ENCODE results near the gene MICAL3.

DNA sequence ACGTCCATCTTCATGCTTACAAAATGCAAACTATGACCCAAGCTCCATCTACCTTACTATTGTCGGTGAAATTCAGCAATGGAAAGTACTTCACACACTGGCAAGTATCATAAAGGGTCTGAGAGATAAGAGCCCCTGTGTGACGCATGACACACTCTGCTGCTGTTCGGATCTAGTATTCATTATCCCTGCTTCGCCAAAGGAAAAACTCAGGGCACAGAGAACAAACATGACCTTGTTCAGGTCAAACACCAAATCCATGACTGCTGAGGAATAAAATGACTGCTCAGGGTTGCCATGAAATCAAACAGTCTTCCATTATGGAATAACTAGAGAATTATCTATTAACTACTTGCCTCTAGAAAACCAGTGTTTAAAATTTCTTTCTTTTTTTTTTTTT is 73.0 kb downstream of the MICAL3 start:
- TF ChIP-seq, protein P1, sequence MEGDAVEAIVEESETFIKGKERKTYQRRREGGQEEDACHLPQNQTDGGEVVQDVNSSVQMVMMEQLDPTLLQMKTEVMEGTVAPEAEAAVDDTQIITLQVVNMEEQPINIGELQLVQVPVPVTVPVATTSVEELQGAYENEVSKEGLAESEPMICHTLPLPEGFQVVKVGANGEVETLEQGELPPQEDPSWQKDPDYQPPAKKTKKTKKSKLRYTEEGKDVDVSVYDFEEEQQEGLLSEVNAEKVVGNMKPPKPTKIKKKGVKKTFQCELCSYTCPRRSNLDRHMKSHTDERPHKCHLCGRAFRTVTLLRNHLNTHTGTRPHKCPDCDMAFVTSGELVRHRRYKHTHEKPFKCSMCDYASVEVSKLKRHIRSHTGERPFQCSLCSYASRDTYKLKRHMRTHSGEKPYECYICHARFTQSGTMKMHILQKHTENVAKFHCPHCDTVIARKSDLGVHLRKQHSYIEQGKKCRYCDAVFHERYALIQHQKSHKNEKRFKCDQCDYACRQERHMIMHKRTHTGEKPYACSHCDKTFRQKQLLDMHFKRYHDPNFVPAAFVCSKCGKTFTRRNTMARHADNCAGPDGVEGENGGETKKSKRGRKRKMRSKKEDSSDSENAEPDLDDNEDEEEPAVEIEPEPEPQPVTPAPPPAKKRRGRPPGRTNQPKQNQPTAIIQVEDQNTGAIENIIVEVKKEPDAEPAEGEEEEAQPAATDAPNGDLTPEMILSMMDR (IDR thresholded peaks at IDR 0.05; ENCODE audit: low read length): no peak
- no peak for TF ChIP-seq EZH2 (IDR thresholded peaks at IDR 0.05; ENCODE audit: borderline replicate concordance, low read length)
